ENCODE results near the gene ATOH7. TPM values are rescaled to one million over a fixed set of nuclear protein-coding genes. Genes with fewer than 3 reads are reported as not detected.
"Not testable (repeated sequence)": the region's sequence is repeated elsewhere in the genome, so short reads cannot be mapped to it uniquely, and the experiment has no call there.

ATOH7 gene
- total RNA-seq, 2 experiments from 2014 or later, result not detected

DNA sequence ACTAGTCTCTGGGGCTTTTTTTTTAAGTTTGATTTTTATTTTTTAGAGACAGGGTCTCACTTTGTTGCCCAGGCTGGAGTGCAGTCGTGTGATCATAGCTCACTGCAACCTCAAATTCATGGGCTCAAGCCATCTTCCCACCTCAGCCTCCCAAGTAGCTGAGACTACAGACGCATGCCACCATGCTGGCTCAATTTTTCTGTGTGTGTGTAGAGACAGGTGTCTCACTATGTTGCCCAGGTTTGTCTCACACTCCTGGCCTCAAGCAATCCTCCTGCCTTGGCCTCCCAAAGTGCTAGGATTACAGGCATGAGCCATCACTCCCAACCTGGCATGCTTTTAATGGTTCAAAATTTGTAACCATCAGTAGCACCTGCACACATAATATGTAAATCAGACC, 36.1 kb downstream of the ATOH7 start:
- H3K27me3 Mint-ChIP-seq, result peaks cover 39% of the 10 kb centered on the region
- CTCF ChIA-PET; H3K36me3 Mint-ChIP-seq (ENCODE audit: low read depth); H3K9me3 Mint-ChIP-seq; POLR2A ChIA-PET; H3K4me3 Mint-ChIP-seq; H3K4me1 Mint-ChIP-seq; DNase-seq; H3K27ac Mint-ChIP-seq: not testable (repeated sequence)

DNA sequence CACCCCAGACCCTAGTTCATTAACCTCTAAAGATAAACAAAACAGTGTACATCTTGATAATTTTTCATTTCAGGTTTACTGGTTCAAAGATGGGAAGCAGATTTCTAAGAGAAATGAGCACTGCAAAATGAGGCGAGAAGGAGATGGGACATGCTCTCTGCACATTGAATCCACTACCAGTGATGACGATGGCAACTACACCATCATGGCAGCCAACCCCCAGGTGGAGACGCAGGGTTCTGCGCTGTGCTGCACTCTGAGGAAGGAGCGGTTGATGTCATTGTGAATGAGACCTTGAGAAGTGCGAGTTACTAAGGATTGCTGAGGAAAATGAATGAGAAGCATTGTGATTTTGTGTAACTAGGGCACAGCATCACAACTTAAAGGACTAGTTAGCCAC, 37.6 kb downstream of the ATOH7 start:
- Mint-ChIP-seq H3K36me3 (ENCODE audit: low read depth) (no peaks in the 10 kb centered on the region), H3K4me3 (no peak overlapping the region), H3K9me3 (no peaks in the 10 kb centered on the region), H3K27me3 (peaks cover 43% of the 10 kb centered on the region), H3K27ac (no peak overlapping the region), H3K4me1 (no peaks in the 10 kb centered on the region)
- ChIA-PET POLR2A (no interaction called here), CTCF (no interaction called here)
- DNase-seq, result no peak

- ChIA-PET POLR2A (no interaction called here), CTCF (interaction anchor here (0.6 kb wide), 1 partner anchor 326 kb away, joined by 4 read pairs; no protein-coding TSS in a partner anchor)
- no peak for DNase-seq
- Mint-ChIP-seq H3K9me3 (no peaks in the 10 kb centered on the region), H3K4me3 (no peak overlapping the region), H3K27me3 (peaks cover 41% of the 10 kb centered on the region), H3K4me1 (no peaks in the 10 kb centered on the region), H3K27ac (no peak overlapping the region), H3K36me3 (ENCODE audit: low read depth) (no peaks in the 10 kb centered on the region)
These were observed 39.8 kb downstream of the ATOH7 start for GRCh38 chr10:68192113-68192512.

- no peak for DNase-seq
- Mint-ChIP-seq H3K9me3 (no peaks in the 10 kb centered on the region), H3K27me3 (peaks cover 56% of the 10 kb centered on the region), H3K36me3 (ENCODE audit: low read depth) (no peaks in the 10 kb centered on the region), H3K4me3 (no peak overlapping the region), H3K27ac (no peak overlapping the region), H3K4me1 (no peaks in the 10 kb centered on the region)
- ChIA-PET CTCF (interaction anchor here (0.7 to 1.5 kb wide), 3 partner anchors 16 to 219 kb away, joined by 3 to 6 read pairs (median 3); no protein-coding TSS in a partner anchor), POLR2A (no interaction called here)
These were observed 43.1 kb downstream of the ATOH7 start for GRCh38 chr10:68188835-68189234.

DNA sequence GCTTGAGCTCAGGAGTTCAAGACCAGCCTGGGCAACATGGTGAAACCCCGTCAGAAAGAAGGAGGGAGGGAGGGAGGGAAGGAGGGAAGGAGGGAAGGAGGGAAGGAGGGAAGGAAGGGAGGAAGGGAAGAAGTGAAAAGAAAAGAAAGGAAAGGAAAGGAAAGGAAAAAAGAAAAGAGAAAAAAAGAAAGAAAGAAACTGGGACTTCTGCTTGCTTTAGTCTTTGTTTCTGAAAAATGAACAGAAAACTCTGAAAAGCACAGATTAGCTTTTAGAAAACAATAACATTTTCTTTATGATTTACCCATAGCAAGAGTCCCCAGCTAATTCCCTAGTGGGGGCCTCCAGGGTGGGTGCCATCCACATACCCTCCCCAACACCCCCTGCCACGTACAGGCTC, 46.8 kb downstream of the ATOH7 start:
- ChIA-PET CTCF (no interaction called here), POLR2A (no interaction called here)
- H3K4me3 Mint-ChIP-seq, result no peak overlapping the region
- no peak for DNase-seq
- peaks cover 32% of the 10 kb centered on the region for H3K27me3 Mint-ChIP-seq
- H3K4me1 Mint-ChIP-seq, result no peaks in the 10 kb centered on the region
- H3K36me3 Mint-ChIP-seq (ENCODE audit: low read depth), result no peaks in the 10 kb centered on the region
- no peak overlapping the region for H3K27ac Mint-ChIP-seq
- H3K9me3 Mint-ChIP-seq, result no peaks in the 10 kb centered on the region

GRCh38 chr10:68184546-68184945, 47.4 kb downstream of the ATOH7 start:
- Mint-ChIP-seq H3K27ac (no peak overlapping the region), H3K4me1 (no peaks in the 10 kb centered on the region), H3K4me3 (no peak overlapping the region), H3K27me3 (peaks cover 32% of the 10 kb centered on the region), H3K9me3 (no peaks in the 10 kb centered on the region), H3K36me3 (ENCODE audit: low read depth) (no peaks in the 10 kb centered on the region)
- no peak for DNase-seq
- ChIA-PET POLR2A (no interaction called here), CTCF (no interaction called here)

Other genes starting within 250 kb of the ATOH7 start
- 10 to 100 TPM; 53.8 to 58.3 TPM for gene HERC4, start 156.8 kb downstream of the ATOH7 start, total RNA-seq
- gene MYPN, start 122.6 kb downstream of the ATOH7 start, total RNA-seq, result not detected
- 100 to 1,000 TPM in 1 of 2 experiments, 10 to 100 TPM in 1; 99.6 to 117 TPM for gene HNRNPH3, start 100.0 kb upstream of the ATOH7 start, total RNA-seq
- 1 to 10 TPM; 1.6 to 2.0 TPM for gene PBLD, start 100.8 kb upstream of the ATOH7 start, total RNA-seq
- gene RUFY2, start 175.2 kb upstream of the ATOH7 start, total RNA-seq, result 10 to 100 TPM; 13.0 TPM
- gene DNA2, start 239.9 kb upstream of the ATOH7 start, total RNA-seq, result 10 to 100 TPM; 28.4 to 30.3 TPM